ENCODE data around the gene AP3S2.
"Not testable (repeated sequence)": the region's sequence is repeated elsewhere in the genome, so short reads cannot be mapped to it uniquely, and the experiment has no call there.

The AP3S2 gene

DNA sequence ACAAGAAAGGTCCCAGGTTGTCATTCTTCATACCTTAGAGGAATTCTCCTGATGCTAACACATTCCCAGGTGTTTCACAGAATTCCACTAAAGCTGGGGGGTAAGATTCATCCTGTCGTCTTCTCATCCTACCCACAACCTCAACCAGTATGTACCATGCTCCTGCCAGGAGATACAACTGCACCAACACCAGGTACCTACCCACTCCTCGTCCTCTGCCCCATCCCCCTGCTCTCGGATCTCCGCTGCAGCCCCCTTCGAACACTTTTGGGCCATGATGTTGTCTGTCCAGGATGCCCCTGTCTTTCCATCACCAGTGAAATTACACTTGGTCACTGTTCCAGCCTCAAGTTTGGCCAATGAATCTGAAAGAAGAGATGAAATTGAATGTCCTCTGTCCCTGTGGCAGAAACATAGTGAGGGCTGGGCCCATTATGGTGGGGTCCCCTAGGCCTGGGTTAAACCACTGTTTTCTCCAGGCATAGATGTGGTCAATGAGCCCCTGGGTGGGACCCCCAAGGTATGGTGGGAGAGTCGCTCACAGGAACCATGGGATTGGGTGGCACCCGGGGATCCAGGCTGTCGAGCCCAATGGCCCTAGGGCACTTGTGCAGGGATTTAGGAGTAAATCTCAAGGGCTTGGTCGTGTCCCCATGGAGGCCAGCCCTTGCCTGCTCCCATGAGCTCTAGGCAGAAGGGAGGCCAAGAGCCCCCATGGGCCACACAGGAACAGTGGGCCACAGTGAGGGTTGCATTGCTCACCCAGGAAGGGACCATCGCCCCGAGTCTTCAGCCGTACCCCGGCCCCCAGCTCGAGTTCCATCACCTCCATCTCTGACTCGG is 9.4 kb upstream of the AP3S2 start:
- no peak for ATAC-seq

DNA sequence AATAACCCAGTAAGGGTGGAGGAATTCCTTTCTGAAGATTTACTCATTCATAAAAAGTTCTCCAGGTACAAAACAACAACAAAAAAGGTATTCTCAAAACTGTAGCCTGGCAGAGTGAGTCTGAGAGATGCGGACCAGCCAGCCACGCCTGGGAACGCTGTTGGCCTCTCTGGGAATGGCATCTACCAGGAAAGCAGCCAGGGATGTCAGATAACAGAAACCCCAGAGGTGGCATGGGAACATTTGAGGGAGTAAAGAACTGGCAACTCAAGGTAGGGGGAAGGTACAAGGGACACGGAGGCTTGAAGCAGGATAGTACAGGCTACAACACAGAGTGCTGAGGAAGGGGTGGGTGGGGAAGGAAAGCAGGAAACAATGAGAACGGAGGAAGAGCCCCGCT is 7.1 kb upstream of the AP3S2 start:
- no peak for ATAC-seq

GRCh38 chr15:89899951-89900567 is 6.3 kb upstream of the AP3S2 start:
- no peak for ATAC-seq

GRCh38 chr15:89899295-89899945 is 5.6 kb upstream of the AP3S2 start:
- ATAC-seq, result no peak

- ATAC-seq, result peak; percentile 38 to 50
These were observed 5.0 kb upstream of the AP3S2 start for GRCh38 chr15:89898614-89899294.

- ATAC-seq, result no peak
These were observed 4.4 kb upstream of the AP3S2 start for GRCh38 chr15:89898146-89898545.

DNA sequence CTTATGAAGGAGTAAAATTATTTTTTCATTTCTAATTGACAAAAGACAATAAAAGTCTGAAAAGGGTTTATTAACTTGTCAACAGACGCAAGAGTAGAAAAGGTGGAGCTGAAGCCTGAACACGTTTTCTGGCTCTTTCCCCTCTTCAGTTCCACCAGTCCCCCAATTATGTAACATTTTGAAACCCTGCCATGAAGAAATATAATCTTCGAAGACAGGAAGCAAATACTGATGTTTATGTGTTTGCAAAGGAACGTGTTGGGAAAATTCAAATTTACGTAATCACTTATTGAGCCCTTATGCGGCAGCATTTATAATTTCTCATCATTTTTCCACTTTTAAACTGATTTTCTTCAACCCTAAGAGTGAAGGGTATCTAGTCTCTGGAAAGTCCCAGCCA is 767 bp downstream of the AP3S2 start:
- ATAC-seq, result no peak

DNA sequence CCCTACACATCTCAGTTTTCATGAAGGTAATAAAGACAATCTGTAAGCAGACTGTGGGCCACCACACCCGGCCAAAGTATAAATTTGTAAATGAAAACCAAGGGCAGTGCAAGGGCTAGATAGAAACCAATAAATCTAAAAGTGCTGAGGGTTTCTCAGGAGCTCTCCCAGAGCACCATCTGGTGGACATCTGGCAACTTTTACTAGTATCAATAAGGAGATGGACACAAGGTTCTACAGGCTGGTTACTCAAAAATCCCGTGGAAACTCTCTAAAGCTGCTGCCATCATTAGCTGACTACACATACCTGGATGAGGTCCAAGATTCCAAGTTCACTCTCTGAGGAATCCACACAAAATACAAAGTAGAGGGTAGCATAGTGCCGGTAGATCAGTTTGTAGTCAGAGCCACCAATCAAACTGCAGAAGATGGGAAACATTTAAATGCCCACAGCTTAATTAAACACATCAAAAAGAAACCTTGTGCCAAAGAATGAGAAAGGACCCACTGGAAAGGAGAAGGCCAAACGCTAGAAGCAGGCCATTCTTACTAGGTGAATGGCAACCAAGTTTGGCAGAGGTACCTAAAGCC is 5.5 kb downstream of the AP3S2 start:
- no peak for ATAC-seq

GRCh38 chr15:89885611-89886010 is 8.2 kb downstream of the AP3S2 start:
- no peak for ATAC-seq

- ATAC-seq, result not testable (repeated sequence)
These were observed 8.6 kb downstream of the AP3S2 start for GRCh38 chr15:89885179-89885578.

DNA sequence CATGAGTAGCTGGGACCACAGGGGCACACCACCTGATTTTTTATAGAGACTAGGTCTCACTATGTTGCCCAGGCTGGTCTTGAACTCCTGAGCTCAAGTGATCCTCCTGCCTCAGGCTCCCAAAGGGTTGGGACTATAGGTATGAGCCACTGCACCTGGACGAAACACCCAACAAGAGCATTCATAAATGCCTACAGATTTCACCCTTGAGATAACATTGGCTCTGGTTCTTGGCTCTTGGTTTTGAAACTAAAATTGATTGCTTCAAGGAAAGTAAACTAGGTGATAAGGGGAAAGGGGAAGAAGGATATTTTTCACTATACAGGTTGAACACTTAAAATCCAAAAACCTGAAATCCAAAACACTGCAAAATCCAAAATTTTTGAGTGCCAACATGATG is 10.3 kb downstream of the AP3S2 start:
- ATAC-seq, result no peak

DNA sequence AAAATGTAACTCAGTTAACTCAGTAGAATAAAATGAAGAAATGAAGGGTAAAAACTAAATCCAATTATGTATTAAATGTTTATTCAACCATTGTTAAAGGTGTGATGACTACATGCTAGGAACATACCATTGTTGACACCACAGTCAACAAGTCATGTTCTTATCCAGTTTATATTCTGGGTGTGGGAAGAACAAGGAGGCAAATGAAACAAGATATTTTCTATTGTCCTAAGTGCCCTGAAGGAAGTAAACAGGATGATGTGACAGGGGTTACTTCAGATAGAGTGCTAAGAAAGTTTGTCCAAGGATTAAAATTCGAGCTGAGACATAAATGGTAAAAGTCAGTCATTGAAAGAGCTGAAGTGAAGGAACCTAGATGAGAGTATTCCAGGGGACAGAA is 13.1 kb downstream of the AP3S2 start:
- ATAC-seq, result no peak

- no peak for ATAC-seq
These were observed 15.5 kb downstream of the AP3S2 start for GRCh38 chr15:89878323-89878722.

GRCh38 chr15:89877083-89877425 is 16.7 kb downstream of the AP3S2 start:
- ATAC-seq, result no peak

DNA sequence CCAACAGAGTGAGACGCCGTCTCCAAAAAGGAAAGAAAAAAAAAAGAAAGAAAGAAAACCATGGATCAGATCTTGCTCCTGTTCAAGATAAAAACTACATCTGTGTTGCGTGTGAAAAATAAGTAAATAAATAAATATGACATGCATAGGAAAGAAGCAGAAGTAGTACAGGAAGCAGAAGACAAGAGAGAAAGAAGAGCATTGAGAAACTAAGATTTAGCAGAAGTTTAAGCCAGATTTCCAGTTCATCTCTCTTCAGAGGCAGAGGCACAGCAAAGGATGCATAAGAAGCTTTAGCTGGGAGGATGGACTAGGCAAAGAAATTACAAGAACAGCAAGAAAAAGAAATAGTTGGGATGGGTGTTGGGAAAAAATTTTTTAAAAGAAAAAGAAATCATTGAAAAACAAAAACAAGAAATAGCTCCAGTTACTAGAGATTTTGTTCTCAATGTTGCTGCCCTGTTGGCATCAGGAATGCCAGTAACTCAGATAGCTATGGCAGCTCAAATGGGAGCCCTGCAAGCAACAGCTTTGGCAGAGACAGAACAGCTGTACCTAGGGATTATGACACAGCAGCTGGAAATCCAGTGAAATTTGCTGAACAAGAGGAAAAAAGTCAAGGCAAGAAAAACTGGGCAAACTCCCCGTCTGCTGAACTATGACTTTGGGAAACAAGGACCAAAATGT is 17.3 kb downstream of the AP3S2 start:
- no peak for ATAC-seq

DNA sequence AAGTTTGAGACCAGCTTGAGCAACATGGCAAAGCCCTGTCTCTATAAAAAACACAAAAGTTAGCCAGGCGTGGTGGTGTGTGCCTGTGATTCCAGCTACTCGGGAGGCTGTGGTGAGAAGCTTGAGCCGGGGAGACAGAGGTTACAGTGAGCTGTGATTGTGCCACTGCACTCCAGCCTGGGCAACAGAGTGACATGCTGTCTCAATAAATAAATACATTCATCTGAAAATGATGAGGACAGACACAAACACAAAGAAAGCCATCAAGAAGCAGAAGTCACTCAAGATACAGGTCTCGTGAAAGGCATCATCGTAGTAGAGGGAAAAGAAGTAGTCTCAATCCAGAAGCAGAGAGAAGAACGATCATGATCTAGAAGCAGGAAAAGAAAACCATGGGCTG is 18.1 kb downstream of the AP3S2 start:
- no peak for ATAC-seq

DNA sequence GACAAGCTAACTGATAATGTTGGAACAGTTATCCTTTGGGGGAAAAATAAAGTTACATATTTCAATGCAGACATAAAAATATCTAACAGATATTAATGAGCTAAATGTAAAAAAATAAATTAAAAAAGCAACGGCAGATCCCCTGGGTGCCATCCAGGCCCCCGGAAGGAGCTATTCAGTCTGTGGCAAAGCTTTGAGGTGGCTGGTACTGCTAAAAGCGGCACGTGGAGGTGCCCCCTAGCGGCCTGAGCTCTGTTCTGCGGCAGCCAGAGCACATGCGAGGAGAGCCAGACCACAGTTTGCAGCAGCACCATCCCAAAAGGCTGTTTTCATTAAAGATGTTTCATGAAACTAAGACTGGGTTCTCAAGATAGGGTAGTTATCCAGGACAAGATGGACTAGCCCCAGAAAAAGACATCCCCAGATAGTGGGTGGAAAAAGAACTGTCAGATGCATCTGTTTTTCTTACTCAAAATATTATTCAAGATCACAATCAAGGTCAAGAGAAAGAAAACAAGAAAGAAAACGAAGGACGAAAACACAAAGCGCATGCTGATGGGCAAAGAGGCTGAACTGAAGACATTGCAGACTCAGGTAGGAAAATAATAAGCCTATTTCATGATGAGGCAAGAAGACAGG is 18.7 kb downstream of the AP3S2 start:
- ATAC-seq, result peak; percentile 99 to 100

DNA sequence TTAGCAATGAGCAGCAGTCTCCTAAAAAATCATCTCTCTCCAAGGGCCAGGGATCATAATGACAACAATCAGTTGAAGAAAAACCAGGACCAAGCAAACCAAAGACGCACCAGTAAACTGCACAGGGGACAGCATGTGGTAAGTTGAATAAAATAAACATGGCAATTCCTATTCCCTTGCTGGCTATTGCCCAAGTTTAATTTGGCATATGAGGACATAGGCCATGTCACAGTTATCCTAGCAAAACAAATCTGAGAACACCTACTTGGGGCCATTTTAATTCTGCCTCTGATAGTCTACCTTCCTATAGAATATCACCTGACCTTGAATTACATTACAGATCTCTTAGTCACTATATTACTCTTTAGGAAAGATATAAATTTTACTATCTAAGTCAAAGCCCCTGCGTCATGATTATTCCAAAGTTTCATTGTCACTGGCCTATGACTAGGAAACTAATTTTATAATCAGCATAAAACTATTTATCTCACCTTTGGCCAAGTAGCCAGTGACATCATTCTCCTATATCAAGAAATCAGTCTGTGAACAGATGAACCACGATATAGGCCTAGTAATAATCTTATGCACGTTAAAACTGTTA is 23.0 kb downstream of the AP3S2 start:
- ATAC-seq, result no peak

- ATAC-seq, result no peak
These were observed 23.8 kb downstream of the AP3S2 start for GRCh38 chr15:89870006-89870405.

- not testable (repeated sequence) for ATAC-seq
These were observed 24.3 kb downstream of the AP3S2 start for GRCh38 chr15:89869490-89869889.

DNA sequence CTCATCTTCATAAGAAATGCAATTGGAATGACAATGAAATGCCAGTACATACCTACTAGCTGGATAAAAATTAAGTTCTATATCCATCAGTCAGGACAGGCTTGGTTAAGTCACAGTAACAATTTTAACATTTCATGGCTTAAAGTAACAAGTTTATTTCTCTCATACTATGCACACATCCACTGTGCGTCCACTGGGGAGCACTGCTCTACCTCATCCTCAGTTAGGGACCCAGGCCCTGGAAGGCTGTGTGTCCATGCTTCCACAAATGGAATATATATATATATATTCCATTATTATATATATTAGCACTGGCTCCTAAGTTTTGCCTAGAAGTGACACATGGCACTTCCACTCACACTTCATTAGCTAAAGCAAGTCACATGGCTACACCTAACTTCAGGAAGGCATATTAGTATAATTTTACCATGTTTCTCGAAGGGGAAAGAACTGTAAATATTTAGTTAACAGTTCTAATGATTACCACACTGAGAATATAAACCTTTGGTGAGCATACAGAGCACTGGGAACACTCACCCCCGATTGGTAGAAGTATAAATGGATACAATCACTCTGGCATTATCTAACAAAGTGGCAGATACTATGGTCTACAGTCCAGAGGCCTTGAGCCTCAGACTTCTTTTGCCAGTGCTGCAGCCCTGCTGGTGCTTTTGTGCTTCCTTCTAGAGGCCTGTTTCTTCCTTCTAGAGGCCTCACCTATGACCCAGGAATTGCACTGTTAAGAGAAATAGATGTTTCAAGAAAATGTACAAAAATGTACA is 28.6 kb downstream of the AP3S2 start:
- no peak for ATAC-seq
